CD14-positive monocyte (primary cell): ENCODE results near the gene UCMA. TPM values are rescaled to one million over a fixed set of nuclear protein-coding genes. Genes with fewer than 3 reads are reported as not detected.
"Not testable (repeated sequence)": the region's sequence is repeated elsewhere in the genome, so short reads cannot be mapped to it uniquely, and the experiment has no call there.

ENCODE experiments used
- DNase-seq, 3 donors: peaks; one replicate each; pipeline ENCODE4 v3.0.0-alpha.2; 2011 to 2022
- H2AFZ ChIP-seq: 2 replicates; pipeline ENCODE4 v1.6.0; 2012; ENCODE audit warnings: mild to moderate bottlenecking, low read depth, low read length, inconsistent platforms; ENCODE audit not compliant: insufficient read depth, poor library complexity, severe bottlenecking
- H3K27ac ChIP-seq, 2 donors: 1 replicate in 1 of 2; 2 replicates in 1 of 2; pipeline ENCODE4 v1.5.1; 2012 to 2013; ENCODE audit warnings: low read length in 2 of 2, control low read depth in 1 of 2, inconsistent platforms in 1 of 2, low read depth in 1 of 2, mild to moderate bottlenecking in 1 of 2
- H3K27me3 ChIP-seq, 2 donors: one replicate each; pipeline versions ENCODE4 v1.6.0 to v1.6.1; 2011 to 2013; ENCODE audit warnings: low read length in 2 of 2; ENCODE audit not compliant: control insufficient read depth in 2 of 2, insufficient read depth in 2 of 2
- H3K36me3 ChIP-seq, 2 donors: replicated peaks in 1 of 2; 1 replicate in 1 of 2; 2 replicates in 1 of 2; pipeline versions ENCODE4 v1.5.1 to v1.6.1; 2012 to 2013; ENCODE audit warnings: low read length in 2 of 2, control low read depth in 1 of 2, inconsistent platforms in 1 of 2, mild to moderate bottlenecking in 1 of 2; ENCODE audit not compliant: insufficient read depth in 2 of 2, control insufficient read depth in 1 of 2
- H3K4me1 ChIP-seq, 2 donors: 1 replicate in 1 of 2; 2 replicates in 1 of 2; pipeline versions ENCODE4 v1.5.1 to v1.6.1; 2012 to 2013; ENCODE audit warnings: low read length in 2 of 2, control low read depth in 1 of 2, inconsistent platforms in 1 of 2, mild to moderate bottlenecking in 1 of 2, moderate library complexity in 1 of 2; ENCODE audit not compliant: insufficient read depth in 2 of 2, control insufficient read depth in 1 of 2
- H3K4me2 ChIP-seq: replicated peaks from 2 replicates; pipeline ENCODE3; 2012; ENCODE audit warnings: low read length, moderate library complexity, mild to moderate bottlenecking; ENCODE audit not compliant: poor library complexity, severe bottlenecking; ENCODE audit errors: extremely low read depth
- H3K4me3 ChIP-seq, 3 experiments: fragments of 200-600 bp in 1 of 3; sonication (generic) in 1 of 3; replicated peaks in 1 of 3; 1 replicate in 2 of 3; 2 replicates in 1 of 3; pipeline ENCODE4 v1.5.1; 2011 to 2013; ENCODE audit warnings: low read length in 3 of 3, mild to moderate bottlenecking in 3 of 3, control low read depth in 2 of 3, low read depth in 2 of 3, inconsistent platforms in 1 of 3, moderate library complexity in 1 of 3
- H3K79me2 ChIP-seq: 2 replicates; pipeline ENCODE4 v1.6.0; 2012; ENCODE audit warnings: mild to moderate bottlenecking, control low read depth, inconsistent platforms, low read length, moderate library complexity; ENCODE audit not compliant: insufficient read depth
- H3K9ac ChIP-seq: 2 replicates; pipeline ENCODE4 v1.6.0; 2017; ENCODE audit warnings: low read length, mild to moderate bottlenecking; ENCODE audit not compliant: insufficient read depth, poor library complexity, severe bottlenecking
- H3K9me3 ChIP-seq, 2 donors: replicated peaks in 1 of 2; 1 replicate in 1 of 2; 2 replicates in 1 of 2; pipeline versions ENCODE4 v1.5.1 to v1.6.1; 2012 to 2013; ENCODE audit warnings: low read length in 2 of 2, control low read depth in 1 of 2; ENCODE audit not compliant: control insufficient read depth in 1 of 2, insufficient read depth in 1 of 2
- H4K20me1 ChIP-seq: 2 replicates; pipeline ENCODE4 v1.6.0; 2012; ENCODE audit warnings: mild to moderate bottlenecking, low read length, control low read depth, moderate library complexity; ENCODE audit not compliant: insufficient read depth
- H3K27ac Mint-ChIP-seq, 7 donors: one replicate each; pipeline ENCODE4 v1.8.0; 2020; ENCODE audit warnings: mild to moderate bottlenecking in 7 of 7, mixed read lengths in 7 of 7, moderate library complexity in 6 of 7, inconsistent platforms in 2 of 7
- H3K27me3 Mint-ChIP-seq, 3 donors: one replicate each; pipeline ENCODE4 v1.8.0; 2021 to 2022; ENCODE audit warnings: low read depth in 3 of 3, mild to moderate bottlenecking in 3 of 3, mixed read lengths in 3 of 3, moderate library complexity in 3 of 3, inconsistent platforms in 1 of 3
- H3K36me3 Mint-ChIP-seq, 2 donors: one replicate each; pipeline ENCODE4 v1.8.0; 2020; ENCODE audit warnings: mixed read lengths in 2 of 2, inconsistent platforms in 1 of 2, mild to moderate bottlenecking in 1 of 2
- H3K4me1 Mint-ChIP-seq: one replicate; pipeline ENCODE4 v1.8.0; 2020; ENCODE audit warnings: mild to moderate bottlenecking, mixed read lengths
- H3K4me3 Mint-ChIP-seq, 2 donors: one replicate each; pipeline ENCODE4 v1.8.0; 2020; ENCODE audit warnings: mild to moderate bottlenecking in 2 of 2, mixed read lengths in 2 of 2, moderate library complexity in 1 of 2
- H3K9me3 Mint-ChIP-seq, 7 donors: one replicate each; pipeline ENCODE4 v1.8.0; 2020 to 2022; ENCODE audit warnings: mixed read lengths in 7 of 7, mild to moderate bottlenecking in 6 of 7, moderate library complexity in 6 of 7, inconsistent platforms in 2 of 7
- WGBS: methylation state at CpG from one replicate; pipeline ENCODE4 v1.1.5; 2013; ENCODE audit warnings: missing lambda C conversion rate; ENCODE audit not compliant: insufficient coverage; 5-methylcytosine and 5-hydroxymethylcytosine counted together
- intact Hi-C, 2 donors: fragments of 100-400 bp; cut with micrococcal nuclease; formaldehyde crosslinking; loops; one replicate each; pipeline versions ENCODE4 v1.15.0 to v1.15.1; 2023
- polyA minus RNA-seq: library from RNA; depleted of rRNA, polyadenylated mRNA; stranded (reverse); fragments of >200 nt; gene quantifications from 2 replicates; pipeline ENCODE4 v1.2.3, GENCODE V29; 2012
- polyA plus RNA-seq, 3 donors: library from polyadenylated mRNA; depleted of rRNA in 1 of 3; unstranded in 2 of 3; stranded (reverse) in 1 of 3; fragments of 300-500 nt in 2 of 3; fragments of >200 nt in 1 of 3; fragmentation: Illumina TruSeq in 2 of 3; gene quantifications; 1 replicate in 2 of 3; 2 replicates in 1 of 3; pipeline ENCODE4 v1.2.3, GENCODE V29; 2012 to 2021
- total RNA-seq, 12 experiments: library from RNA in 1 of 12; stranded (reverse) in 1 of 12; fragments of 120-200 nt in 1 of 12; gene quantifications; one replicate each; pipeline ENCODE4 v1.2.4 and lab custom pipeline; 2013 to 2026; ENCODE audit warnings: mixed read lengths in 6 of 12, inconsistent platforms in 1 of 12
- TF ChIP-seq, protein P1 (sequence below): fragments of 200-600 bp; IDR thresholded peaks from one replicate; pipeline ENCODE4 v1.8.0; 2022; ENCODE audit warnings: antibody characterized with exemption, mild to moderate bottlenecking

Gene UCMA, protein sequence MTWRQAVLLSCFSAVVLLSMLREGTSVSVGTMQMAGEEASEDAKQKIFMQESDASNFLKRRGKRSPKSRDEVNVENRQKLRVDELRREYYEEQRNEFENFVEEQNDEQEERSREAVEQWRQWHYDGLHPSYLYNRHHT
- not detected for total RNA-seq (2013)
- polyA plus RNA-seq (not detected), polyA minus RNA-seq (not detected in 2 replicates), total RNA-seq (lab: John Stamatoyannopoulos, UW) (0 to 0.45 (median 0) reads per million in 11 experiments)

DNA sequence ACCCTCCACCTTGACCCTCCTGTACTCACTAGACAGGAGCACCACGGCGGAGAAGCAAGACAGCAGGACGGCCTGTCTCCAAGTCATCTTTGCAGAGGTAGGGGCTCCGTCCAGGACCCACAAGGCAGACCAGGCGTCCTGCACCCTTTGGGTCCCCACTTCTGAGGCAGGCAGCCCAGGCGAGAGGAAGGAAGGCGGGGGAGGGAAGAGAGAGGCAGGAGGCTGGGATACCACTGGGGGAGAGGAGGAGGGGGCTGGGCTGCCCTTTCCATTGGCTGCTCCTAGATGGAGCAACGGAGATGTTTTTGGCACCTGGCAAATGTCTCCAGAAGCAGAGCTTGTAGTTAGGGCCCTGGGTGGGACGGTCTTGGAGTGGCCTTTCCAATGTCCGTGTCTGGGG is at the start of gene UCMA:
Gene UCMA (minus strand): TSS at position 203 of the 400 bp plus-strand sequence. CDS start 116 bp downstream, at position 87.
- WGBS: 85% methylated on average over 10 of the region's 10 CpGs
- H3K27me3 ChIP-seq: no peaks in the 10 kb centered on the region
- TF ChIP-seq, protein P1, sequence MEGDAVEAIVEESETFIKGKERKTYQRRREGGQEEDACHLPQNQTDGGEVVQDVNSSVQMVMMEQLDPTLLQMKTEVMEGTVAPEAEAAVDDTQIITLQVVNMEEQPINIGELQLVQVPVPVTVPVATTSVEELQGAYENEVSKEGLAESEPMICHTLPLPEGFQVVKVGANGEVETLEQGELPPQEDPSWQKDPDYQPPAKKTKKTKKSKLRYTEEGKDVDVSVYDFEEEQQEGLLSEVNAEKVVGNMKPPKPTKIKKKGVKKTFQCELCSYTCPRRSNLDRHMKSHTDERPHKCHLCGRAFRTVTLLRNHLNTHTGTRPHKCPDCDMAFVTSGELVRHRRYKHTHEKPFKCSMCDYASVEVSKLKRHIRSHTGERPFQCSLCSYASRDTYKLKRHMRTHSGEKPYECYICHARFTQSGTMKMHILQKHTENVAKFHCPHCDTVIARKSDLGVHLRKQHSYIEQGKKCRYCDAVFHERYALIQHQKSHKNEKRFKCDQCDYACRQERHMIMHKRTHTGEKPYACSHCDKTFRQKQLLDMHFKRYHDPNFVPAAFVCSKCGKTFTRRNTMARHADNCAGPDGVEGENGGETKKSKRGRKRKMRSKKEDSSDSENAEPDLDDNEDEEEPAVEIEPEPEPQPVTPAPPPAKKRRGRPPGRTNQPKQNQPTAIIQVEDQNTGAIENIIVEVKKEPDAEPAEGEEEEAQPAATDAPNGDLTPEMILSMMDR: no peak
- no peaks in the 10 kb centered on the region for H3K36me3 ChIP-seq
- H3K4me3 Mint-ChIP-seq: no peak within 1 kb of the TSS
- intact Hi-C loops: no loop called here
- H3K4me3 ChIP-seq: no peak within 1 kb of the TSS
- no peak within 1 kb of the TSS for H2AFZ ChIP-seq
- H3K9me3 ChIP-seq: no peaks in the 10 kb centered on the region
- H3K36me3 Mint-ChIP-seq: no peaks in the 10 kb centered on the region
- peak within 1 kb of the TSS in 1 of 7 donors; percentile 19 for H3K27ac Mint-ChIP-seq
- no peaks in the 10 kb centered on the region for H3K4me1 Mint-ChIP-seq
- H3K4me1 ChIP-seq: no peaks in the 10 kb centered on the region
- peaks cover 3 to 6% (median 4%) of the 10 kb centered on the region in 3 donors for H3K27me3 Mint-ChIP-seq
- no peak within 1 kb of the TSS for H3K4me2 ChIP-seq
- H3K9me3 Mint-ChIP-seq: peaks cover 0 to 3% (median 0%) of the 10 kb centered on the region in 7 donors
- no peak within 1 kb of the TSS for H3K9ac ChIP-seq
- no peaks in the 10 kb centered on the region for H4K20me1 ChIP-seq
- H3K79me2 ChIP-seq: no peaks in the 10 kb centered on the region
- H3K27ac ChIP-seq: no peak within 1 kb of the TSS
- DNase-seq: no peak

DNA sequence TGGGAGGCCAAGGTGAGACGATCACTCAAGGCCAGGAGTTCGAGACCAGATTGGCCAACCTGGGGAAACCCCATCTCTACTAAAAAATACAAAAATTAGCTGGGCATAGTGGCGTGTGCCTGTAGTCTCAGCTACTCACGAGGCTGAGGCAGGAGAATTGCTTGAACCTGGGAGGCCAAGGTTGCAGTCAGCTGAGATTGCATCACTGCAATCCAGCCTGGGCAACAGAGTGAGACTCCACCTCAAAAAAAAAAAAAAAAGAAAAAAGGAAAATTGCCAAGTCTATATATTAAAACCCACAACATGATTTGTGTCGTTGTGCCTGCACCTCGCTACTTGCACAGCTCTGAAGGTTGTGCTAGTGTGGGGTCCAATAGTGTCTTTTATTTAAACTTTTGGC is 48.2 kb upstream of the UCMA start:
- 89% methylated on average over 3 of the region's 6 CpGs for WGBS
- H3K4me1 Mint-ChIP-seq, H3K9me3 ChIP-seq, H3K27me3 ChIP-seq, H3K4me3 Mint-ChIP-seq, H2AFZ ChIP-seq, H3K4me1 ChIP-seq, H3K4me2 ChIP-seq, H3K9ac ChIP-seq, H3K79me2 ChIP-seq, H3K9me3 Mint-ChIP-seq, H4K20me1 ChIP-seq, H3K27ac Mint-ChIP-seq, H3K4me3 ChIP-seq, H3K27me3 Mint-ChIP-seq, H3K36me3 ChIP-seq, DNase-seq, H3K27ac ChIP-seq, intact Hi-C loops: not testable (repeated sequence)
- peaks cover 10 to 24% of the 10 kb centered on the region in 2 donors for H3K36me3 Mint-ChIP-seq
